HUES64 (cell line): ENCODE results near the gene PEAK3.

Experiments used
- H3K27ac ChIP-seq: 2 replicates; pipeline ENCODE4 v1.7.0; 2013; ENCODE audit warnings: low read depth, low read length, inconsistent platforms
- H3K27me3 ChIP-seq: 2 replicates; pipeline ENCODE4 v1.6.1; 2013; ENCODE audit warnings: mild to moderate bottlenecking, low read length; ENCODE audit not compliant: insufficient read depth
- H3K36me3 ChIP-seq: 2 replicates; pipeline ENCODE4 v1.6.1; 2013; ENCODE audit warnings: mild to moderate bottlenecking, low read length; ENCODE audit not compliant: insufficient read depth
- H3K4me1 ChIP-seq: 2 replicates; pipeline ENCODE4 v1.6.1; 2013; ENCODE audit warnings: mild to moderate bottlenecking, low read length, moderate library complexity; ENCODE audit not compliant: insufficient read depth
- H3K4me3 ChIP-seq: 2 replicates; pipeline ENCODE4 v1.5.1; 2013; ENCODE audit warnings: mild to moderate bottlenecking, low read length, moderate library complexity
- H3K9ac ChIP-seq: 2 replicates; pipeline ENCODE4 v1.6.1; 2013; ENCODE audit warnings: mild to moderate bottlenecking, low read depth, low read length
- H3K9me3 ChIP-seq: 2 replicates; pipeline ENCODE4 v1.6.1; 2013; ENCODE audit warnings: low read depth, low read length; ENCODE audit not compliant: insufficient read depth
- WGBS: fragments of 150-250, 120-280 bp; methylation state at CpG from one replicate; pipeline ENCODE4 v1.1.7; 2013; ENCODE audit warnings: missing lambda C conversion rate; 5-methylcytosine and 5-hydroxymethylcytosine counted together

PEAK3 gene

GRCh38 chr19:2252797-2253105 is 29.2 kb downstream of the PEAK3 start:
- Histone ChIP-seq H3K4me3 (peak overlapping the region; percentile 67), H3K9ac (no peak overlapping the region), H3K27ac (no peak overlapping the region), H3K4me1 (no peaks in the 10 kb centered on the region), H3K9me3 (no peaks in the 10 kb centered on the region), H3K36me3 (peaks cover 4% of the 10 kb centered on the region; the same call in 1 of the 2 replicates), H3K27me3 (peaks cover 45% of the 10 kb centered on the region)
- WGBS = 50% methylated on average over 18 of the region's 18 CpGs

- Histone ChIP-seq H3K9ac (no peak overlapping the region), H3K4me1 (no peaks in the 10 kb centered on the region), H3K4me3 (no peak overlapping the region; the same call in 1 of the 2 replicates), H3K9me3 (no peaks in the 10 kb centered on the region), H3K27ac (no peak overlapping the region), H3K27me3 (peaks cover 45% of the 10 kb centered on the region), H3K36me3 (peaks cover 9% of the 10 kb centered on the region)
- WGBS = 87% methylated on average over 74 of the region's 74 CpGs
Measured at GRCh38 chr19:2252055-2252796, 29.7 kb downstream of the PEAK3 start.

GRCh38 chr19:2251106-2252054 is 30.6 kb downstream of the PEAK3 start:
- Histone ChIP-seq H3K27me3 (peaks cover 45% of the 10 kb centered on the region), H3K36me3 (peaks cover 18% of the 10 kb centered on the region), H3K4me1 (no peaks in the 10 kb centered on the region), H3K9ac (no peak overlapping the region), H3K4me3 (no peak overlapping the region), H3K9me3 (no peaks in the 10 kb centered on the region), H3K27ac (no peak overlapping the region)
- 89% methylated on average over 125 of the region's 125 CpGs for whole genome bisulfite sequencing

GRCh38 chr19:2250766-2251105 is 31.2 kb downstream of the PEAK3 start:
- Histone ChIP-seq H3K9ac (no peak overlapping the region), H3K4me1 (no peaks in the 10 kb centered on the region), H3K27ac (no peak overlapping the region), H3K27me3 (peaks cover 45% of the 10 kb centered on the region), H3K36me3 (peaks cover 24% of the 10 kb centered on the region), H3K4me3 (no peak overlapping the region), H3K9me3 (no peaks in the 10 kb centered on the region)
- WGBS = 84% methylated on average over 40 of the region's 40 CpGs

- H3K9me3 ChIP-seq = no peaks in the 10 kb centered on the region
- H3K27me3 ChIP-seq = peaks cover 45% of the 10 kb centered on the region
- H3K4me1 ChIP-seq = no peaks in the 10 kb centered on the region
- H3K9ac ChIP-seq = no peak overlapping the region
- H3K27ac ChIP-seq = no peak overlapping the region
- H3K4me3 ChIP-seq = no peak overlapping the region
- peaks cover 30% of the 10 kb centered on the region for H3K36me3 ChIP-seq
- 78% methylated on average over 43 of the region's 43 CpGs for WGBS
Measured at GRCh38 chr19:2249880-2250765, 31.9 kb downstream of the PEAK3 start.

GRCh38 chr19:2249010-2249866 is 32.7 kb downstream of the PEAK3 start, which contains the start of gene AMH:
AMH (plus strand) TSS chr19:2249323; CDS start chr19:2249333, 10 bp downstream.
- 87% methylated on average over 27 of the region's 27 CpGs for WGBS
- peak within 1 kb of the TSS; percentile 35; the same call in 1 of the 2 replicates for H3K27ac ChIP-seq
- H3K9ac ChIP-seq = no peak within 1 kb of the TSS
- no peak within 1 kb of the TSS for H3K4me3 ChIP-seq
- no peaks in the 10 kb centered on the region for H3K4me1 ChIP-seq
- H3K36me3 ChIP-seq = peaks cover 39% of the 10 kb centered on the region
- peaks cover 43% of the 10 kb centered on the region for H3K27me3 ChIP-seq
- no peaks in the 10 kb centered on the region for H3K9me3 ChIP-seq

GRCh38 chr19:2248136-2249009 is 33.6 kb downstream of the PEAK3 start:
- Histone ChIP-seq H3K4me1 (no peaks in the 10 kb centered on the region), H3K9ac (no peak overlapping the region), H3K36me3 (peaks cover 48% of the 10 kb centered on the region), H3K27ac (peak overlapping the region; percentile 35; the same call in 1 of the 2 replicates), H3K9me3 (no peaks in the 10 kb centered on the region), H3K4me3 (no peak overlapping the region), H3K27me3 (peaks cover 34% of the 10 kb centered on the region)
- WGBS = 89% methylated on average over 20 of the region's 21 CpGs

- no peak overlapping the region for H3K4me3 ChIP-seq
- no peaks in the 10 kb centered on the region for H3K9me3 ChIP-seq
- H3K27me3 ChIP-seq = peaks cover 26% of the 10 kb centered on the region
- 93% methylated on average over 24 of the region's 28 CpGs for WGBS
- H3K4me1 ChIP-seq = no peaks in the 10 kb centered on the region
- no peak overlapping the region for H3K27ac ChIP-seq
- peaks cover 55% of the 10 kb centered on the region for H3K36me3 ChIP-seq
- no peak overlapping the region for H3K9ac ChIP-seq
Measured at GRCh38 chr19:2247433-2248101, 34.4 kb downstream of the PEAK3 start.

- H3K36me3 ChIP-seq = peaks cover 61% of the 10 kb centered on the region
- peaks cover 20% of the 10 kb centered on the region for H3K27me3 ChIP-seq
- no peaks in the 10 kb centered on the region for H3K9me3 ChIP-seq
- H3K4me1 ChIP-seq = no peaks in the 10 kb centered on the region
- no peak overlapping the region for H3K4me3 ChIP-seq
- WGBS = 93% methylated on average over 26 of the region's 26 CpGs
- H3K9ac ChIP-seq = no peak overlapping the region
- no peak overlapping the region for H3K27ac ChIP-seq
Measured at GRCh38 chr19:2246801-2247361, 35.1 kb downstream of the PEAK3 start.
